ENCODE results near the gene CENPV. TPM values are rescaled to one million over a fixed set of nuclear protein-coding genes. Genes with fewer than 3 reads are reported as not detected.

The CENPV gene
- total and polyA plus RNA-seq, 2 donors: 15.4 to 20.5 TPM

- Histone ChIP-seq H3K4me1 (ENCODE audit: insufficient read depth) (no peaks in the 10 kb centered on the region), H3K36me3 (ENCODE audit: insufficient read depth) (peaks cover 7% of the 10 kb centered on the region), H3K27ac (ENCODE audit: low read depth) (no peak overlapping the region), H3K4me3 (ENCODE audit: low read depth, low read length) (no peak overlapping the region)
- 93% methylated on average over 6 of the region's 6 CpGs for WGBS
- DNase-seq (ENCODE audit: extremely low spot score): no peak
These were observed 4.7 kb downstream of the CENPV start for GRCh38 chr17:16348586-16348985.

- peaks cover 7% of the 10 kb centered on the region for H3K36me3 ChIP-seq (ENCODE audit: insufficient read depth)
- DNase-seq (ENCODE audit: extremely low spot score): no peak
- 96% methylated on average over 6 of the region's 6 CpGs for WGBS
These were observed 6.5 kb downstream of the CENPV start for GRCh38 chr17:16346721-16347271.

DNA sequence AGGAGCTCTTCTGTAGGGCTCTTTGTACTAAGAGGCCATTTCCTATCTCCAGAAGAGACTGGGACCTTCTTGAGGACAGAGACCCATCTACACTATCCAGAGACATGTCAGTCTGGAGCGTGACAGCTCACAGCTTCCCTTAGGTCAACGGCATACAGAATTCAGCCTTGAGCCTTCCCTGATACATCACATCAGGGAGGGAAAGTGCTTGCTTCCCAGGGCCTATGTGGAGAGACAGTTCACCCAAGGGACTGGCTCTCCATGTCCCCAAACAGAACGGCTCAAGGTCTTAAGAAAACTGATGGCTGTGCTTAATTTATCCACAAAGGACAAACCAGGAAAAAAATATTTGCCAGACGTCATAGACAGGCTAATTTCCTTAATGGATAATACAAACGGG, 7.7 kb downstream of the CENPV start:
- Histone ChIP-seq H3K36me3 (ENCODE audit: insufficient read depth) (peaks cover 7% of the 10 kb centered on the region), H3K27ac (ENCODE audit: low read depth) (no peak overlapping the region), H3K4me1 (ENCODE audit: insufficient read depth) (no peaks in the 10 kb centered on the region), H3K4me3 (ENCODE audit: low read depth, low read length) (no peak overlapping the region)
- WGBS: 84% methylated on average over 5 of the region's 5 CpGs
- no peak for DNase-seq (ENCODE audit: extremely low spot score)

More at GRCh38 chr17:16346721-16347271, 6.5 kb downstream of the CENPV start:
- Histone ChIP-seq H3K4me1 (ENCODE audit: insufficient read depth) (no peaks in the 10 kb centered on the region), H3K4me3 (ENCODE audit: low read depth, low read length) (no peak overlapping the region), H3K27ac (ENCODE audit: low read depth) (no peak overlapping the region)

- no peak for DNase-seq (ENCODE audit: extremely low spot score)
- WGBS: 94% methylated on average over 3 of the region's 3 CpGs
- H3K4me3 ChIP-seq (ENCODE audit: low read depth, low read length): no peak overlapping the region
- H3K27ac ChIP-seq (ENCODE audit: low read depth): no peak overlapping the region
- peaks cover 5% of the 10 kb centered on the region for H3K36me3 ChIP-seq (ENCODE audit: insufficient read depth)
- H3K4me1 ChIP-seq (ENCODE audit: insufficient read depth): no peaks in the 10 kb centered on the region
These were observed 9.7 kb downstream of the CENPV start for GRCh38 chr17:16343569-16343968.

DNA sequence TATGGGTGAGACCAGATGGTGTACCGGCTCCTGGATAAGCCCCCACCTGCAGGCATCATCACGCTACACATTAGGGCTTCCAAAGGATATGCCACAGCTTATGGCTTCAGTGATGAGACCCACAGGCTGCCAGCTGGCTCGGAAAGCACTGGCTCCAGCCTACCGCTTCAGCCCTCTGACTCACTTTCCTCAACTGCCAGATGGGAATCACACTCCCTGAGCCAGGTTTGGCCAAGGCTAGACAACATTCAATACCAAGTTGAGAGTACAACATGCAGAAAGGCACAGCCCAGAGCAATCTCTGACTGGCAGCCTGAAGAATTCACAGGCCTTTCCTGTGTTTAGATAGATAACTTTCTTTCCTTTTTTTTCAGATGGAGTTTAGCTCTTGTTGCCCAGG, 10.3 kb downstream of the CENPV start:
- Histone ChIP-seq H3K27ac (ENCODE audit: low read depth) (no peak overlapping the region), H3K4me3 (ENCODE audit: low read depth, low read length) (no peak overlapping the region), H3K4me1 (ENCODE audit: insufficient read depth) (no peaks in the 10 kb centered on the region), H3K36me3 (ENCODE audit: insufficient read depth) (peaks cover 2% of the 10 kb centered on the region)
- no peak for DNase-seq (ENCODE audit: extremely low spot score)
- 81% methylated on average over 4 of the region's 4 CpGs for WGBS

- H3K4me1 ChIP-seq (ENCODE audit: insufficient read depth): no peaks in the 10 kb centered on the region
- no peak overlapping the region for H3K27ac ChIP-seq (ENCODE audit: low read depth)
- no peak for DNase-seq (ENCODE audit: extremely low spot score)
- WGBS: 91% methylated on average over 1 of the region's 1 CpG
- H3K36me3 ChIP-seq (ENCODE audit: insufficient read depth): peaks cover 2% of the 10 kb centered on the region
- no peak overlapping the region for H3K4me3 ChIP-seq (ENCODE audit: low read depth, low read length)
These were observed 13.3 kb downstream of the CENPV start for GRCh38 chr17:16339959-16340358.

GRCh38 chr17:16339402-16339801, 13.9 kb downstream of the CENPV start:
- DNase-seq (ENCODE audit: extremely low spot score): no peak
- WGBS: 97% methylated on average over 1 of the region's 1 CpG

GRCh38 chr17:16338391-16338790, 14.9 kb downstream of the CENPV start:
- WGBS: 91% methylated on average over 3 of the region's 3 CpGs

More at GRCh38 chr17:16339402-16339801, 13.9 kb downstream of the CENPV start:
- Histone ChIP-seq H3K4me1 (ENCODE audit: insufficient read depth) (no peaks in the 10 kb centered on the region), H3K36me3 (ENCODE audit: insufficient read depth) (peaks cover 2% of the 10 kb centered on the region), H3K4me3 (ENCODE audit: low read depth, low read length) (no peak overlapping the region), H3K27ac (ENCODE audit: low read depth) (no peak overlapping the region)

DNA sequence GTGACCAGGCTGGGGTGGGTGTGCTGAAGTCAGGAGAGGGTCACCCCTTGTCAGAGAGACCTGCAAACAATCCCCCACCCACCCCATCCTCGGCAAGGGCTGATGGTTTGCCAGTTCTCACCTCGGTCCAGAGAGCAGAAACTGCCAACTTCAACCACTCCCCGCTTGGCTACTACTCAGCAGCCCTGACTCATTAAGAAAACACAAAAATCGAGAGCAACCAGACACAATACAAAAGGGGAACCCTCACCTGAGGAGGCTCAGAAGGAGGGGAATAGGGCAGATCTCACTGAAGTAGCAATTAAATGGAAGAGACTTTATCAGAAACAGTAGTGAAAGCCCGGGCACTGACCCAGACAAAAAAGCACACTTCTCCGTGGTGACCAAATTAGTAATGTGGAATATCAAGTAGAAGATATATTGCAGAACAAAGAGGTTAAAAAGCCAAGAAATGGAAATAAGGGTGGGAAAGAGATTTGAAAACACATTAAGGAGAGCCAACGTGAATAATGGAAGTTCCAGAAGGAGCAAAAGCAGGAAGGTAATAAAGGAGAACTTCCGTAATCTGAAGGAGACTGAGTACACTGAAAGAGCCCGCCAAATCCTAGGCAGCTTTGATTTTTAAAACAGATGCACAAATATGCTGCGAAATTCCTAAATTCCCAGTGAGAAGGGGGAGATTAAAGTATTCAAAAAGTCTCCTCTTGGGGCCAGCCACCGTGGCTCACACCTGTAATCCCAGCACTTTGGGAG, 23.6 kb downstream of the CENPV start:
- no peak for DNase-seq (ENCODE audit: extremely low spot score)
- Histone ChIP-seq H3K27ac (ENCODE audit: low read depth) (no peak overlapping the region), H3K4me3 (ENCODE audit: low read depth, low read length) (no peak overlapping the region), H3K36me3 (ENCODE audit: insufficient read depth) (no peaks in the 10 kb centered on the region), H3K4me1 (ENCODE audit: insufficient read depth) (no peaks in the 10 kb centered on the region)
- WGBS: 59% methylated on average over 11 of the region's 11 CpGs

More at GRCh38 chr17:16338391-16338790, 14.9 kb downstream of the CENPV start:
- no peaks in the 10 kb centered on the region for H3K4me1 ChIP-seq (ENCODE audit: insufficient read depth)
- no peak for DNase-seq (ENCODE audit: extremely low spot score)
- no peaks in the 10 kb centered on the region for H3K36me3 ChIP-seq (ENCODE audit: insufficient read depth)
- H3K4me3 ChIP-seq (ENCODE audit: low read depth, low read length): no peak overlapping the region
- no peak overlapping the region for H3K27ac ChIP-seq (ENCODE audit: low read depth)

DNA sequence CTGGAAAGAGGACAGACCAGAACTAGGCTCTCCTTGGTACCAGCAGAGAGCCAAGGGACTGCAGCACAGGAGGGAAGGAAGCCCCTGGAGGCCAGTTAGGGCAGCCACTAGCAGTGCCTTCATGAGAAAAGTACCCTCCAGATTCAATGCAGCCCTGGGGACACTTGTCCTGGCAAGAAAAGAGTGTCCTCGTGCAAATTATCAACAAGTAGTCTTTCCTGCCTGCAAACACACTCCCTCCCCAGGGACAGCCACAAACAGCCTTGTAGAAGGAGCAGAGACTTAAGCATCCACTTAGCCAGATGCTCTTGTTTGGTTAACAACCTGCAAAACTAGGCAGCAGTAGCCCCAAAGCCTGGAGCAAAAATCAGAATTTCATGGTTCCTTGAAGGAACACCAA, 24.3 kb downstream of the CENPV start:
- 21% methylated on average over 1 of the region's 1 CpG for WGBS
- Histone ChIP-seq H3K27ac (ENCODE audit: low read depth) (no peak overlapping the region), H3K36me3 (ENCODE audit: insufficient read depth) (no peaks in the 10 kb centered on the region), H3K4me3 (ENCODE audit: low read depth, low read length) (no peak overlapping the region), H3K4me1 (ENCODE audit: insufficient read depth) (no peaks in the 10 kb centered on the region)
- no peak for DNase-seq (ENCODE audit: extremely low spot score)

- Histone ChIP-seq H3K4me3 (ENCODE audit: low read depth, low read length) (no peak overlapping the region), H3K4me1 (ENCODE audit: insufficient read depth) (no peaks in the 10 kb centered on the region), H3K27ac (ENCODE audit: low read depth) (no peak overlapping the region), H3K36me3 (ENCODE audit: insufficient read depth) (no peaks in the 10 kb centered on the region)
- DNase-seq (ENCODE audit: extremely low spot score): no peak
- WGBS: 99% methylated on average over 3 of the region's 3 CpGs
These were observed 26.3 kb downstream of the CENPV start for GRCh38 chr17:16327018-16327417.

DNA sequence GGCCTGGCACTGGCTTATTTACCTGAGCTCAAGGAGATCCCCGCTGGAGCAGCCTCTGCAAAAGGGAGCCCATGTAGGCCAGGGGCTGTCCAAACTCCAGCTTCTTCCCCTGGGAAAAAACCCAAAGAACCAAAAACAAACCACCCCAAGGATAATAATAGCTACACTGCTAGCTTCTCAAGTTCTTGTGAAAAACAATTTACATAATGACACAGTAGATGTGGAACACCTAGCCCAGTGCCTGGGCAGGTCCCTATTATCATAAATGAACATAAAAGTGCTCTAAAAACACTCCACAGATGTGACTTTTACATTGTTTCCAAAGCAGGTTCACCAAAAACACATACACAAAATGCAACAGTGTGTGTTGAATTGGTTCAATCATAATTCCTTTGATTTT, 27.3 kb downstream of the CENPV start:
- Histone ChIP-seq H3K36me3 (ENCODE audit: insufficient read depth) (no peaks in the 10 kb centered on the region), H3K4me1 (ENCODE audit: insufficient read depth) (no peaks in the 10 kb centered on the region), H3K4me3 (ENCODE audit: low read depth, low read length) (no peak overlapping the region), H3K27ac (ENCODE audit: low read depth) (no peak overlapping the region)
- 92% methylated on average over 1 of the region's 1 CpG for WGBS
- DNase-seq (ENCODE audit: extremely low spot score): no peak

DNA sequence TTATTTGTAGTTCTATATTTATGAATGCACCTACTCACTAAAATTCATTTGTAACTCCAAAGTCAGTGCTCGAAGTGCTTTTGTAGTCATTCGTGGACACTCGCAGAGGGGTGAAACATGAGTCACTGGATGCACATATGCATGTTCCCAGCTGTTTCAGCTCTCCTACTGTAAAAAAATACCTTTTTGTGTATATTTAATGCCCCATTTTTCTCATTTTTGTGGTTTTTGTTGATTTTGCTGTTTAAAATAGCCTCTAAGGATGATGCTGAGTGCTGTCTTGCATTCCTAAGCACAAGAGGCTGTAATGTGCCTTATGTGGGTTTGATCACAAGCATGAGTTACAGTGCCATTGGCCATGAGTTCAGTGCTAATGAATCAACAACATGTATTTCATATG, 30.6 kb downstream of the CENPV start:
- no peak overlapping the region for H3K27ac ChIP-seq (ENCODE audit: low read depth)
- H3K36me3 ChIP-seq (ENCODE audit: insufficient read depth): no peaks in the 10 kb centered on the region
- H3K4me1 ChIP-seq (ENCODE audit: insufficient read depth): no peaks in the 10 kb centered on the region
- WGBS: 92% methylated on average over 3 of the region's 3 CpGs
- DNase-seq (ENCODE audit: extremely low spot score): no peak
- no peak overlapping the region for H3K4me3 ChIP-seq (ENCODE audit: low read depth, low read length)

DNA sequence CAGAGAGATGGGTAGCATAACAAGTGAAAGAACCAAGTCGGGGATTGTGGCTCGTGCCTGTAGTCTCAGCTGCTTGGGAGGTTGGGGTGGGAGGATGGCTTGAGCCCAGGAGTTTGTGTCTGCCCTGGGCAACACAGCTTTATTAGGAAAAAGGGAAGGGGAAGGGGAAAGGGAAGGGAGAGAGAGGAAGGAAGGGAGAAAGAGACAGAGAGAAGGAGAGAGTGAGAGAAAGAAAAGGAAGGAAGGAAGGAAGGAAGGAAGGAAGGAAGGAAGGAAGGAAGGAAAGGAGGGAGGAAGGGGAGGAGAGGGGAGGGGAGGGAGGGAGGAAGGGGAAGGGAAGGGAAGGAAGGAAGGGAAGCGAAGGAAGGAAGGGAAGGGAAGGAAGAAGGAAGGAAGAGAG, 33.3 kb downstream of the CENPV start:
- 73% methylated on average over 3 of the region's 3 CpGs for WGBS
- H3K27ac ChIP-seq (ENCODE audit: low read depth): no peak overlapping the region
- no peak for DNase-seq (ENCODE audit: extremely low spot score)
- no peaks in the 10 kb centered on the region for H3K36me3 ChIP-seq (ENCODE audit: insufficient read depth)
- no peaks in the 10 kb centered on the region for H3K4me1 ChIP-seq (ENCODE audit: insufficient read depth)
- H3K4me3 ChIP-seq (ENCODE audit: low read depth, low read length): no peak overlapping the region
